Sigmoid colon (tissue), 4 donors: ENCODE results near the gene LRRC28.

Experiments used
- CTCF ChIP-seq, 4 experiments: fragments of 450-650 bp in 3 of 4; fragments of 200-600 bp in 1 of 4; IDR thresholded peaks; one replicate each; pipeline ENCODE4 v1.5.1; 2016 to 2019; ENCODE audit warnings: antibody characterized with exemption in 4 of 4, mild to moderate bottlenecking in 3 of 4, moderate library complexity in 2 of 4
- POLR2A ChIP-seq, 2 donors: fragments of 450-650 bp; IDR thresholded peaks; one replicate each; pipeline ENCODE4 v1.6.1; 2016; ENCODE audit warnings: antibody characterized with exemption in 2 of 2, mild to moderate bottlenecking in 2 of 2, moderate library complexity in 2 of 2
- POLR2AphosphoS5 ChIP-seq, 4 donors: sonication (generic); formaldehyde crosslinking; IDR thresholded peaks; one replicate each; pipeline ENCODE4 v1.6.1; 2017; ENCODE audit warnings: antibody characterized with exemption in 4 of 4

GRCh38 chr15:99361545-99362185 lies 110.4 kb downstream of the LRRC28 start:
- TF ChIP-seq CTCF (IDR thresholded peaks at IDR 0.05) (peak in 2 of 4 experiments; percentile 10 to 20), POLR2A (IDR thresholded peaks at IDR 0.05) (no peak), POLR2AphosphoS5 (IDR thresholded peaks at IDR 0.05) (no peak)
